Neural cell (in vitro differentiated cells): ENCODE results near the gene ATP6V1D. TPM values are rescaled to one million over a fixed set of nuclear protein-coding genes. Genes with fewer than 3 reads are reported as not detected.

ENCODE experiments used
- H2AFZ ChIP-seq: fragments of 200-600, 300-800 bp; sonication (generic), shearing (Covaris generic); 2 replicates; pipeline ENCODE4 v1.6.0; 2014; ENCODE audit warnings: low read depth, mild to moderate bottlenecking, antibody characterized with exemption, low read length, moderate library complexity
- H3F3A ChIP-seq: fragments of 200-600 bp; shearing (Covaris generic); 2 replicates; pipeline ENCODE4 v1.6.1; 2016; ENCODE audit warnings: mild to moderate bottlenecking, moderate library complexity, mixed read lengths, antibody characterized with exemption, low read length; ENCODE audit not compliant: insufficient read depth, poor library complexity, severe bottlenecking
- H3K27ac ChIP-seq: fragments of 200-600, 300-800 bp; sonication (generic), shearing (Covaris generic); 2 replicates; pipeline ENCODE4 v1.5.1; 2014; ENCODE audit warnings: mild to moderate bottlenecking, low read length, moderate library complexity
- H3K27me3 ChIP-seq: fragments of 300-800, 200-600 bp; sonication (generic), shearing (Covaris generic); 2 replicates; pipeline ENCODE4 v1.6.0; 2014; ENCODE audit warnings: mild to moderate bottlenecking, low read depth, low read length, moderate library complexity; ENCODE audit not compliant: insufficient read depth
- H3K36me3 ChIP-seq: fragments of 300-800, 200-600 bp; sonication (generic), shearing (Covaris generic); 2 replicates; pipeline ENCODE4 v1.5.1; 2014; ENCODE audit warnings: mild to moderate bottlenecking, antibody characterized with exemption, low read length, moderate library complexity; ENCODE audit not compliant: insufficient read depth
- H3K4me2 ChIP-seq: fragments of 300-800, 200-600 bp; sonication (generic), shearing (Covaris generic); 2 replicates; pipeline ENCODE4 v1.6.0; 2014; ENCODE audit warnings: mild to moderate bottlenecking, low read length
- H3K4me3 ChIP-seq: fragments of 300-800, 200-600 bp; sonication (generic), shearing (Covaris generic); 2 replicates; pipeline ENCODE4 v1.5.1; 2014; ENCODE audit warnings: mild to moderate bottlenecking, low read length, moderate library complexity
- H3K79me2 ChIP-seq: fragments of 200-600 bp; shearing (Covaris generic); replicated peaks from 2 replicates; pipeline ENCODE4 v1.6.0; 2014; ENCODE audit warnings: mild to moderate bottlenecking, low read length, moderate library complexity; ENCODE audit not compliant: insufficient read depth
- H3K9ac ChIP-seq: fragments of 300-800, 200-600 bp; sonication (generic), shearing (Covaris generic); 2 replicates; pipeline ENCODE4 v1.6.1; 2016; ENCODE audit warnings: mild to moderate bottlenecking, low read length, mixed read lengths
- H3K9me2 ChIP-seq: fragments of 200-600 bp; shearing (Covaris generic); 2 replicates; pipeline ENCODE4 v1.6.1; 2016; ENCODE audit warnings: mild to moderate bottlenecking, low read length, mixed read lengths; ENCODE audit not compliant: insufficient read depth
- H3K9me3 ChIP-seq: fragments of 200-600, 300-800 bp; sonication (generic), shearing (Covaris generic); 2 replicates; pipeline ENCODE4 v1.6.1; 2016; ENCODE audit warnings: mild to moderate bottlenecking, mixed run types, low read length, moderate library complexity, mixed read lengths
- H4K20me1 ChIP-seq: fragments of 200-600 bp; shearing (Covaris generic); 2 replicates; pipeline ENCODE4 v1.6.1; 2016; ENCODE audit warnings: mild to moderate bottlenecking, mixed run types; ENCODE audit not compliant: insufficient read depth
- EP300 ChIP-seq: fragments of 450-650 bp; conservative IDR thresholded peaks from 2 replicates; pipeline ENCODE4 v1.6.1; 2014; ENCODE audit warnings: antibody characterized with exemption, mild to moderate bottlenecking, moderate library complexity; ENCODE audit not compliant: poor library complexity, severe bottlenecking
- EZH2 ChIP-seq: fragments of 200-600, 300-800 bp; shearing (Covaris generic), sonication (generic); IDR thresholded peaks from 2 replicates; pipeline ENCODE4 v1.6.1; 2014; ENCODE audit warnings: antibody characterized with exemption, low read length, borderline replicate concordance, mild to moderate bottlenecking; ENCODE audit not compliant: insufficient read depth, poor library complexity, severe bottlenecking
- MXI1 ChIP-seq: fragments of 450-650 bp; conservative IDR thresholded peaks from 2 replicates; pipeline ENCODE4 v1.6.1; 2014; ENCODE audit warnings: antibody characterized with exemption, mild to moderate bottlenecking; ENCODE audit not compliant: poor library complexity, severe bottlenecking
- POLR2AphosphoS5 ChIP-seq: IDR thresholded peaks from 2 replicates; pipeline ENCODE4 v1.6.1; 2012
- RAD21 ChIP-seq: fragments of 450-650 bp; conservative IDR thresholded peaks from 2 replicates; pipeline ENCODE4 v1.6.1; 2014; ENCODE audit warnings: antibody characterized with exemption, mild to moderate bottlenecking, moderate library complexity
- REST ChIP-seq: IDR thresholded peaks from 2 replicates; pipeline ENCODE4 v1.6.1; 2012; ENCODE audit warnings: borderline replicate concordance
- TAF1 ChIP-seq: IDR thresholded peaks from 2 replicates; pipeline ENCODE4 v1.6.1; 2012; ENCODE audit warnings: low read depth
- polyA plus RNA-seq: library from polyadenylated mRNA; depleted of rRNA; stranded (reverse); fragments of >200 nt; gene quantifications from 2 replicates; pipeline ENCODE4 v1.2.3, GENCODE V29; 2014

ATP6V1D gene
- polyA plus RNA-seq, 1 donor from 2014 or later: 216 TPM

- Histone ChIP-seq H3F3A (no peaks in the 10 kb centered on the region), H3K9me2 (no peaks in the 10 kb centered on the region), H3K4me3 (no peak overlapping the region), H3K4me2 (no peak overlapping the region), H3K79me2 (no peaks in the 10 kb centered on the region), H4K20me1 (no peaks in the 10 kb centered on the region), H3K9me3 (no peaks in the 10 kb centered on the region), H3K27ac (no peak overlapping the region), H2AFZ (no peak overlapping the region), H3K36me3 (no peaks in the 10 kb centered on the region), H3K27me3 (no peaks in the 10 kb centered on the region), H3K9ac (no peak overlapping the region)
- TF ChIP-seq EP300: no peak
Observed at GRCh38 chr14:67405771-67406170, 46.2 kb upstream of the ATP6V1D start.

GRCh38 chr14:67400434-67400833 lies 40.8 kb upstream of the ATP6V1D start:
- Histone ChIP-seq H3K36me3 (no peaks in the 10 kb centered on the region), H3F3A (no peaks in the 10 kb centered on the region), H2AFZ (no peak overlapping the region), H3K9ac (no peak overlapping the region), H3K9me3 (no peaks in the 10 kb centered on the region), H3K4me2 (no peak overlapping the region), H3K27me3 (no peaks in the 10 kb centered on the region), H3K9me2 (no peaks in the 10 kb centered on the region), H4K20me1 (no peaks in the 10 kb centered on the region), H3K27ac (no peak overlapping the region), H3K4me3 (no peak overlapping the region), H3K79me2 (no peaks in the 10 kb centered on the region)
- TF ChIP-seq REST (no peak), EZH2 (no peak), POLR2AphosphoS5 (no peak)

GRCh38 chr14:67397536-67397935 lies 37.9 kb upstream of the ATP6V1D start:
- no peak overlapping the region for H2AFZ ChIP-seq
- no peak overlapping the region for H3K4me2 ChIP-seq
- no peak overlapping the region for H3K27ac ChIP-seq
- TF ChIP-seq TAF1 (no peak), MXI1 (no peak), RAD21 (no peak), EZH2 (no peak), EP300 (no peak), POLR2AphosphoS5 (no peak)
- no peaks in the 10 kb centered on the region for H3K79me2 ChIP-seq
- no peak overlapping the region for H3K4me3 ChIP-seq
- no peaks in the 10 kb centered on the region for H3F3A ChIP-seq
- H3K9me2 ChIP-seq: no peaks in the 10 kb centered on the region
- no peaks in the 10 kb centered on the region for H3K36me3 ChIP-seq
- H3K27me3 ChIP-seq: no peaks in the 10 kb centered on the region
- H4K20me1 ChIP-seq: no peaks in the 10 kb centered on the region
- H3K9me3 ChIP-seq: no peaks in the 10 kb centered on the region
- H3K9ac ChIP-seq: no peak overlapping the region
